H9 (cell line): Measurements from ENCODE around the gene OPN5. TPM values are rescaled to one million over a fixed set of nuclear protein-coding genes. Genes with fewer than 3 reads are reported as not detected.

Experiments
- DNase-seq: peaks from one replicate; pipeline ENCODE4 v3.0.0-alpha.2; 2017
- H2AFZ ChIP-seq: one replicate; pipeline ENCODE4 v1.6.1; 2013; ENCODE audit warnings: mild to moderate bottlenecking, low read length, control low read depth, moderate library complexity
- H2AK5ac ChIP-seq: 2 replicates; pipeline ENCODE4 v1.6.1; 2013; ENCODE audit warnings: low read length, control low read depth, mixed read lengths; ENCODE audit not compliant: insufficient read length
- H2BK120ac ChIP-seq: one replicate; pipeline ENCODE4 v1.6.1; 2013; ENCODE audit warnings: low read depth, mild to moderate bottlenecking, low read length, control low read depth, inconsistent platforms; ENCODE audit not compliant: poor library complexity, severe bottlenecking
- H2BK12ac ChIP-seq: 2 replicates; pipeline ENCODE4 v1.6.1; 2013; ENCODE audit warnings: low read length, control low read depth, mixed read lengths, low read depth; ENCODE audit not compliant: insufficient read length
- H2BK15ac ChIP-seq: 2 replicates; pipeline ENCODE4 v1.6.1; 2013; ENCODE audit warnings: low read depth, low read length, control low read depth
- H2BK20ac ChIP-seq: one replicate; pipeline ENCODE4 v1.6.1; 2013; ENCODE audit warnings: low read depth, mild to moderate bottlenecking, low read length, control low read depth, inconsistent platforms; ENCODE audit not compliant: poor library complexity, severe bottlenecking
- H2BK5ac ChIP-seq: 2 replicates; pipeline ENCODE4 v1.6.1; 2013; ENCODE audit warnings: low read length, control low read depth, mixed read lengths; ENCODE audit not compliant: insufficient read length
- H3K14ac ChIP-seq: 2 replicates; pipeline ENCODE4 v1.6.1; 2013; ENCODE audit warnings: low read length, control low read depth; ENCODE audit not compliant: insufficient read depth
- H3K18ac ChIP-seq: 2 replicates; pipeline ENCODE4 v1.6.1; 2013; ENCODE audit warnings: low read depth, mild to moderate bottlenecking, mixed read lengths, low read length, control low read depth; ENCODE audit not compliant: insufficient read length
- H3K23ac ChIP-seq: 2 replicates; pipeline ENCODE4 v1.6.1; 2013; ENCODE audit warnings: low read length, control low read depth, mixed read lengths, low read depth; ENCODE audit not compliant: insufficient read length
- H3K23me2 ChIP-seq: 2 replicates; pipeline ENCODE4 v1.6.1; 2013; ENCODE audit warnings: low read depth, mild to moderate bottlenecking, mixed read lengths, low read length, control low read depth; ENCODE audit not compliant: insufficient read length, poor library complexity, severe bottlenecking
- H3K27ac ChIP-seq: 2 replicates; pipeline ENCODE4 v1.5.1; 2013; ENCODE audit warnings: low read length, control low read depth, mixed read lengths, low read depth; ENCODE audit not compliant: insufficient read length
- H3K27me3 ChIP-seq: 2 replicates; pipeline ENCODE4 v1.6.1; 2013; ENCODE audit warnings: low read length, control low read depth, inconsistent platforms; ENCODE audit not compliant: insufficient read depth
- H3K4ac ChIP-seq: 2 replicates; pipeline ENCODE4 v1.6.1; 2013; ENCODE audit warnings: low read depth, mild to moderate bottlenecking, control low read depth, inconsistent platforms, low read length, moderate library complexity
- H3K4me1 ChIP-seq: 2 replicates; pipeline ENCODE4 v1.6.1; 2013; ENCODE audit warnings: low read length, control low read depth, inconsistent platforms; ENCODE audit not compliant: insufficient read depth
- H3K4me2 ChIP-seq: 2 replicates; pipeline ENCODE4 v1.6.1; 2013; ENCODE audit warnings: low read length, control low read depth, mixed read lengths; ENCODE audit not compliant: insufficient read length, insufficient read depth
- H3K56ac ChIP-seq: 2 replicates; pipeline ENCODE4 v1.6.1; 2013; ENCODE audit warnings: low read depth, mild to moderate bottlenecking, mixed read lengths, low read length, control low read depth; ENCODE audit not compliant: insufficient read length
- H3K79me1 ChIP-seq: 2 replicates; pipeline ENCODE4 v1.6.1; 2013; ENCODE audit warnings: low read depth, mild to moderate bottlenecking, moderate library complexity, low read length, control low read depth, inconsistent platforms; ENCODE audit not compliant: insufficient read depth, poor library complexity, severe bottlenecking
- H3K79me2 ChIP-seq: 2 replicates; pipeline ENCODE4 v1.6.1; 2013; ENCODE audit warnings: low read length, control low read depth, inconsistent platforms; ENCODE audit not compliant: insufficient read depth
- H3K9ac ChIP-seq: 2 replicates; pipeline ENCODE4 v1.6.1; 2013; ENCODE audit warnings: low read length, control low read depth, mixed read lengths; ENCODE audit not compliant: insufficient read length; ENCODE audit errors: extremely low read depth
- H3K9me3 ChIP-seq: one replicate; pipeline ENCODE4 v1.6.1; 2013; ENCODE audit warnings: low read depth, low read length, inconsistent platforms; ENCODE audit not compliant: control insufficient read depth
- H3T11ph ChIP-seq: one replicate; pipeline ENCODE4 v1.6.1; 2013; ENCODE audit warnings: mild to moderate bottlenecking, low read length, control low read depth, inconsistent platforms
- H4K20me1 ChIP-seq: one replicate; pipeline ENCODE4 v1.6.1; 2013; ENCODE audit not compliant: control insufficient read depth, insufficient read length, insufficient read depth
- H4K5ac ChIP-seq: 2 replicates; pipeline ENCODE4 v1.6.1; 2013; ENCODE audit warnings: low read depth, mild to moderate bottlenecking, mixed read lengths, low read length, control low read depth; ENCODE audit not compliant: insufficient read length
- H4K8ac ChIP-seq: replicated peaks from 2 replicates; pipeline ENCODE4 v1.6.1; 2013; ENCODE audit warnings: low read length, control low read depth, mixed read lengths, low read depth; ENCODE audit not compliant: insufficient read length
- H4K91ac ChIP-seq: 2 replicates; pipeline ENCODE4 v1.6.1; 2013; ENCODE audit warnings: low read depth, mild to moderate bottlenecking, moderate library complexity, mixed read lengths, low read length, control low read depth; ENCODE audit not compliant: insufficient read length
- H3K27ac Mint-ChIP-seq, 3 experiments: 2 replicates in 2 of 3; 3 replicates in 1 of 3; pipeline ENCODE4 v1.8.0; 2020 to 2021; ENCODE audit warnings: mixed read lengths in 3 of 3, mild to moderate bottlenecking in 1 of 3, moderate library complexity in 1 of 3
- H3K27me3 Mint-ChIP-seq: 2 replicates; pipeline ENCODE4 v1.8.0; 2021; ENCODE audit warnings: low read depth, mild to moderate bottlenecking, moderate library complexity, mixed read lengths
- H3K36me3 Mint-ChIP-seq, 3 experiments: 2 replicates in 2 of 3; 3 replicates in 1 of 3; pipeline ENCODE4 v1.8.0; 2020 to 2021; ENCODE audit warnings: low read depth in 3 of 3, mixed read lengths in 3 of 3; ENCODE audit not compliant: insufficient read depth in 1 of 3
- H3K4me1 Mint-ChIP-seq, 2 experiments: 2 replicates each; pipeline ENCODE4 v1.8.0; 2020; ENCODE audit warnings: mixed read lengths in 2 of 2
- H3K4me3 Mint-ChIP-seq, 2 experiments: 2 replicates in 1 of 2; 3 replicates in 1 of 2; pipeline ENCODE4 v1.8.0; 2020 to 2021; ENCODE audit warnings: mild to moderate bottlenecking in 2 of 2, mixed read lengths in 2 of 2, moderate library complexity in 1 of 2
- H3K9me3 Mint-ChIP-seq, 2 experiments: 2 replicates in 1 of 2; 3 replicates in 1 of 2; pipeline ENCODE4 v1.8.0; 2020; ENCODE audit warnings: mild to moderate bottlenecking in 2 of 2, mixed read lengths in 2 of 2, moderate library complexity in 1 of 2
- CTCF ChIP-seq: fragments of 200-600 bp; sonication (generic); conservative IDR thresholded peaks from 3 replicates; pipeline ENCODE4 v1.8.0; 2021; ENCODE audit warnings: antibody characterized with exemption, mild to moderate bottlenecking
- WGBS: extraction: QIAGEN DNeasy Blood & Tissue Kit; methylation state at CpG from one replicate; pipeline ENCODE4 v1.1.7; 2013; ENCODE audit warnings: missing lambda C conversion rate, low lambda C conversion rate, mixed read lengths; ENCODE audit not compliant: insufficient read length; ENCODE audit errors: extremely low coverage; 5-methylcytosine and 5-hydroxymethylcytosine counted together
- total RNA-seq: library from RNA; stranded (reverse); gene quantifications from 2 replicates; pipeline ENCODE4 v1.2.1, GENCODE V29; 2021

The OPN5 gene
- total RNA-seq, 1 experiment from 2014 or later: not detected

DNA sequence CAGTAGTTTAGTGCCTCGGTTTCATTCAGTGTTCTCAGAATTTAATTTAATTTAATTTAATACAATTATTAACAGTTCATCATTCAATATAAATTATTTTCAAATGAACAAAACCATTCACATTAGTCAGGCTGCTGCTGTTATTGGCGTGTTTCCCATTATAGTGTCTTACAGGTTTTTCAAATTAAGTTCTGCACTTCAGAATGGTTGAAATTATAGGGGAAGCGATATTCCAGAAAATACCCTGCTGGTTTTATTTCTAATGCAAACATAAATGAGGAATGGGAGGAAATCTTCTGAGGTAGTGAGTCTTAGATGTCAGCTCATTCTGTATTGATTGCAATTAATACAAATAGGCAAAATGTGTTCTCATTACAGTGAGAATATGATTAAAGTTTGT, 37.6 kb downstream of the OPN5 start:
- Histone ChIP-seq H3K23ac (no peak overlapping the region), H4K8ac (no peak overlapping the region), H3K4ac (no peak overlapping the region), H3K79me2 (no peaks in the 10 kb centered on the region), H3K79me1 (no peaks in the 10 kb centered on the region), H4K5ac (no peak overlapping the region), H3K27ac (no peak overlapping the region), H3K56ac (no peak overlapping the region), H3K23me2 (no peaks in the 10 kb centered on the region), H2AK5ac (no peak overlapping the region), H3K27me3 (no peaks in the 10 kb centered on the region), H2BK5ac (no peak overlapping the region), H3K18ac (no peak overlapping the region), H2AFZ (no peak overlapping the region), H3K14ac (no peak overlapping the region), H3T11ph (no peak overlapping the region), H3K9me3 (no peaks in the 10 kb centered on the region), H2BK12ac (no peak overlapping the region), H4K20me1 (no peaks in the 10 kb centered on the region), H2BK120ac (no peak overlapping the region), H4K91ac (no peak overlapping the region), H3K9ac (no peak overlapping the region), H2BK20ac (no peak overlapping the region), H3K4me2 (no peak overlapping the region), H3K4me1 (no peaks in the 10 kb centered on the region), H2BK15ac (no peak overlapping the region)
- WGBS: no CpG with 5 or more reads among the region's 3 CpGs
- Mint-ChIP-seq H3K27ac (no peak overlapping the region), H3K4me1 (no peaks in the 10 kb centered on the region), H3K36me3 (no peaks in the 10 kb centered on the region), H3K27me3 (peaks cover 2% of the 10 kb centered on the region; the same call in 1 of the 2 replicates), H3K4me3 (no peak overlapping the region), H3K9me3 (no peaks in the 10 kb centered on the region)
- no peak for TF ChIP-seq CTCF
- DNase-seq: no peak
